AG09309 (cell line): ENCODE measurements around the gene BSND.

Experiments
- DNase-seq: peaks from one replicate; pipeline ENCODE4 v3.0.0-alpha.2; 2010; ENCODE audit warnings: low read depth
- H3K4me3 ChIP-seq: 2 replicates; pipeline ENCODE4 v1.5.1; 2011; ENCODE audit warnings: mild to moderate bottlenecking, low read depth, low read length, moderate library complexity; ENCODE audit not compliant: control insufficient read depth
- CTCF ChIP-seq: IDR thresholded peaks from 2 replicates; pipeline ENCODE4 v1.5.1; 2011; ENCODE audit warnings: mild to moderate bottlenecking, low read depth, low read length, inconsistent platforms; ENCODE audit not compliant: insufficient read depth, control insufficient read depth; ENCODE audit errors: missing control alignments

BSND gene

GRCh38 chr1:55043011-55043410 is 44.3 kb downstream of the BSND start:
- no peak overlapping the region for H3K4me3 ChIP-seq
- no peak for TF ChIP-seq CTCF

GRCh38 chr1:55043726-55044125 is 45.0 kb downstream of the BSND start:
- no peak overlapping the region for H3K4me3 ChIP-seq
- TF ChIP-seq CTCF, result no peak
- DNase-seq, result no peak

More at GRCh38 chr1:55043011-55043410, 44.3 kb downstream of the BSND start:
- DNase-seq, result no peak

GRCh38 chr1:55044617-55045397 is 46.1 kb downstream of the BSND start:
- DNase-seq, result no peak
- TF ChIP-seq CTCF, result no peak
- no peak overlapping the region for H3K4me3 ChIP-seq

- DNase-seq, result no peak
- TF ChIP-seq CTCF, result no peak
- no peak overlapping the region for H3K4me3 ChIP-seq
These were observed 46.7 kb downstream of the BSND start for GRCh38 chr1:55045430-55045829.

GRCh38 chr1:55046871-55047270 is 48.1 kb downstream of the BSND start:
- H3K4me3 ChIP-seq, result no peak overlapping the region
- no peak for DNase-seq
- no peak for TF ChIP-seq CTCF

GRCh38 chr1:55047611-55048010 is 48.9 kb downstream of the BSND start:
- H3K4me3 ChIP-seq, result no peak overlapping the region
- no peak for DNase-seq

More at GRCh38 chr1:55047611-55048010, 48.9 kb downstream of the BSND start:
- TF ChIP-seq CTCF, result no peak
